NCI-H748 treated with DMSO at 0.1 percent for 48 hours (cell line): Measurements from ENCODE around the gene RPS26.

Experiments
- DNase-seq: peaks from one replicate; lab custom pipeline; 2025; lab: John Stamatoyannopoulos, UW

Gene RPS26

DNA sequence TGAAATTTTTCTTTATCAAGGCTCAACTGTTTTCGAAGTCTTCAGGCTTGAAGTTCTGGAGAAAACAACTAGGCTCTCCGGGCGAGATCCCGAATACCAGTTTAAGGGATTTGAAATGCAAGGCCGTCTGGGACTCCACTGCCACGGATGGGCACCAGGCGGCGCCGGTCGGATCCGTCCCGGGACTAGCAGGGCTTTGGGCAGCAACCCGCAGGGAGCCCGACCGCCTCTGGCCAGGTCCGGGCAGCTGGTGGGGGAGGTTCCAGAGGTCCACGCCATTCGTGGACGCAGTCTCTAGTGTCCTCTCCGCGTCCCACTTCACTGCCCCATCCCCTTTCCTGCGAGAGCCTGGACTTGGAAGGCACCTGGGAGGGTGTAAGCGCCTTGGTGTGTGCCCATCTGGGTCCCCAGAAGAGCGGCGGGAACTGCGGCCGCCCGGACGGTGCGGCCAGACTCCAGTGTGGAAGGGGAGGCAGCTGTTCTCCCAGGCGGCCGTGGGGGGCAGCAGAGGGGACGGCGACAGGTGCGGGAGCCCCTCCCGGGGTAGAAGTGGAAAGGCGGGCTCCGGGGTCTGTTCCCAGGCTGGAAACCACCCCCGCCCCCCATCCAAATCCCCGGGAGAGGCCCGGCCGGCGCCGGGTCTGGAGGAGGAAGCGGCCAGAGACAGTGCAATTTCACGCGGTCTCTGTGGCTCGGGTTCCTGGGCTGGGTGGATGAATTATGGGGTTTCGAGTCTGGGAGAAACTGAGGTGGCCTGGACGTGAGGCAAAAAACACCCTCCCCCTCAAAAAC is 37.4 kb downstream of the RPS26 start:
- DNase-seq = peak; percentile 71

GRCh38 chr12:56079723-56080555 is 38.2 kb downstream of the RPS26 start, which contains the start of gene ERBB3:
ERBB3 (plus strand) TSS chr12:56080165; CDS start chr12:56080301, 136 bp downstream.
- peak; percentile 81 for DNase-seq

GRCh38 chr12:56080556-56081138 is 38.9 kb downstream of the RPS26 start:
- no peak for DNase-seq

DNA sequence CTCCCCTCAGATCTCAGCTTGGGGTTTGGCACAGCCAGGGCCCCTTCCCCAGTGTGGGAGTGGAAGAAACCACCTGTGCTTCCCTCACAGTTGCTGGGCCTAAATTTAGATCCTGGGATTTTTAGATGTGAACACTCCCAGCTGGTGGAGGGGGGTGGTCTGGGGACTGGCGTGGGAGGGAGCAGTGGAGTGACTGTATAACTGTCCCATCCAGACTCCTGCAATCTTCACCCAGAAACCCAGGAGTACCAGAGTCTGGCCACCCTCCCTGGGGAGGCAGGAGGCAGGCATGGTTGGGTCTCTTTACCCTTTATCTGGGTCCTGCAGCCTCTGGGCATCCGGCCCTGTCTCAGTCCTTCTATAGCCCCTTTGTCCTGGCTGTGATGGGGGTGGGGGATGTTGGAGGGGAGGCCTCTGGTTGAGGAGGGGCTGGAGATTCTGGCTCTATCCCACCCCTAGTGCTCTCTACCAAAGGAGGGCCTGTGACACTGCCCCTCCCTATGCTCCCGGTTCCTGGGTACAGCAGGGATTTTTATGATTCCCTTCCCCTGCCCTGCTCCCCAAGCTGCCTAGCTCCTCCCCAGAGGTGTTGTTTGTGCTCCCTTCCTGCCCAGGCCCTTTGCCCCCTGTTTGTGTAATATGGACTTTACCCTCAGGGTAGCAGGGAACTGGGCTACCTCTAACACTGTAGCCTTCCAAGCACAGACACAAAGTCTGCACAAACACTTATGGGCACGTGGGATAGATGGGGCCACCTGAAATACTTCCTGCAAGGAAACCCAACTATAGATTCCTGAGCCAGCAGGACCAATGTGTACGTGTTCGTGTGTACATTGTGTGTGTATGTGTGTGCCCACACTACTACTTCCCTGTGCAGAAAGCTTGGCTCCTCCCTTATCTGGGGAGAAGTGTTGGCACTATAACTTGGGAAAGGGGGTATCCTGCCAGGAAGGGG is 40.0 kb downstream of the RPS26 start:
- no peak for DNase-seq

DNA sequence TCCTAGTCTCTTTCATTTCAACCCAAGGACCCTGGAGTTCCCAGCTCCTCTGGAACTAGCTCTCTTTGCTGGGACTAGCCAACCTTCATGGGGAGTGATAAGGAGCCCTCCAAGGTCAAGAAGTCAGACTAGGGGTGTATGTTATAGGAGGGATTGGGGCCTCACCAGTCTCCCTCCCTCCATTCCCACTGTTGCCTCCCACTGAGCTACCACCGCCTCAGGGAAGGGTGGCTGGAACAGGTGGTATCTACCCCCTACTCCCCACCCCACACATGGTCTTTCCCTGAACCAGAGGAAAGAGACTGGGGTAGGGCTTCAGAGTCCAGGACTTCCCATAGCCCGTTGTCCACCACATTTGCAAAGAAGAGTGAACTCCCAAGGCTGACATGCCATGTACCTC is 40.7 kb downstream of the RPS26 start:
- DNase-seq = no peak

GRCh38 chr12:56082967-56083366 is 41.2 kb downstream of the RPS26 start:
- no peak for DNase-seq

DNA sequence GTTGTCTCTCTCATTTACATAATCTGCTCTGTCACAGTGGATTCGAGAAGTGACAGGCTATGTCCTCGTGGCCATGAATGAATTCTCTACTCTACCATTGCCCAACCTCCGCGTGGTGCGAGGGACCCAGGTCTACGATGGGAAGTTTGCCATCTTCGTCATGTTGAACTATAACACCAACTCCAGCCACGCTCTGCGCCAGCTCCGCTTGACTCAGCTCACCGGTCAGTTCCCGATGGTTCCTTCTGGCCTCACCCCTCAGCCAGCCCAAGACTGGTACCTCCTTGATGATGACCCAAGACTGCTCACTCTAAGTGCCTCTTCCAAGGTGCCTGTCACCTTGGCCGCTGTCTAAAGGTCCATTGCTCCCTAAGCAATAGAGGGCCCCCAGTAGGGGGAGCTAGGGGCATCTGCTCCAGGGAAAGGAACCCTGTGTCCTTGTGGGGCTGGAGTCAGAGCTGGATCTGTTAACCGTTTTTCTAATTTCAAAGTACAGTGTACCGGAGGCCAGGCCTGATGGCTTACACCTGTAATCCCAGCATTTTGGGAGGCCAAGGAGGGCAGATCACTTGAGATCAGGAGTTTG is 43.3 kb downstream of the RPS26 start:
- DNase-seq = no peak

DNA sequence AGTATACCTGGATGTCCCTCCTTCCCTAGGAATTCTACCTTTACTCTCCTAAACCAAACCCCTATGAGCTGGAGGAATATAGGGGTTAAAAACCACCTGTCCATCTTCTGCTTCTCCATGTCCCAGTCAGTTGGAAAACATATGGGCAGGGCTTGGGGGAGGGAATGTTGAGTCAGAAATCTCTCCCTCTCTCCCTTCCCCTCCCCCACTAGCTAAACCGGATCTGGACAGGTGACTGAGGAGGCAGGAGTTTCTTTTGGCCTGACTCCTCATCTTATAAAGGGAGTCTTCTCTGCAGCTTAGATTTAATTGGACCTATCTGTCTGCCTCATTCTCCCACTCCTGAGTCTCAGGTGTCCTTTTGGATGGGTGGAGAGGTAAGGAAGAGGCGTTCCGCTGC is 44.4 kb downstream of the RPS26 start:
- DNase-seq = no peak

DNA sequence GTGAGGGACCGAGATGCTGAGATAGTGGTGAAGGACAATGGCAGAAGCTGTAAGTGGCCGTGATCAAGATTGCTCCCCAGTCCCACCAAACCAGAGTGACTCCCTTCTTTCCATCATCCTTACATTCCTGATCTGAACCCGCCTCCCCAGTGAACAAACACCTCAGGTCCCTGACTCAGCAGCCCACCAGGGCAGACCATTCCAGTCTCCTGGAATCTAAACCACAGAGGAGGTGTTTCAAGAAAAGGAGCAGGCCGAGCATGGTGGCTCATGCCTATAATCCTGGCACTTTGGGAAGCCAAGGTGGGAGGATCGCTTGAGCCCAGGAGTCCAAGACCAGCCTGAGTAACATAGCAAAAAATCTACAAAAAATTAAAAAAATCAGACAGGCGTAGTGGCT is 44.9 kb downstream of the RPS26 start:
- no peak for DNase-seq

DNA sequence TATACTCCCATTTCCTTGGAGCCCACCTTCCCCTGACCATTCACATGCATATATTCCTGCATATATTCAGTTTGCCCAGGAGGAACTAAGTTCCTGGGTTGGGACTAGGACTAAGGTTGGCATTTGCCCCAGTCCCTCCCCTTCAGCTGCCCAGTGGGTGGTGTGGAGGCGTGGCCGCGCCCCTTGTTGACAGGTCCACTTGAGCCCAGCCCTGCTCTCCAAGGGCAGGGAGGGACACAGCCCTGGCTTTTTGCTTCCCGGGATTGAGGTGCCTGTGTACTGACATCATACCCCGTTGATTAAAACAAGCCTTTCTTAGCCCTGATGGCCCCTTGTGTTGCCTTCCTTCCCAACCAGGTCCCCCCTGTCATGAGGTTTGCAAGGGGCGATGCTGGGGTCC is 45.5 kb downstream of the RPS26 start:
- no peak for DNase-seq
